ENCODE results near the gene CFAP100. TPM values are rescaled to one million over a fixed set of nuclear protein-coding genes. Genes with fewer than 3 reads are reported as not detected.

CFAP100 gene
- total RNA-seq, 1 donor from 2014 or later, result not detected

- TF ChIP-seq CTCF (IDR thresholded peaks at IDR 0.05; ENCODE audit: unreplicated experiment), result no peak
- no peak for DNase-seq (ENCODE audit: low spot score)
- Mint-ChIP-seq H3K4me3 (ENCODE audit: unreplicated experiment) (no peak overlapping the region), H3K4me1 (ENCODE audit: unreplicated experiment) (no peaks in the 10 kb centered on the region), H3K9me3 (ENCODE audit: unreplicated experiment) (no peaks in the 10 kb centered on the region), H3K27ac (ENCODE audit: unreplicated experiment) (no peak overlapping the region), H3K36me3 (ENCODE audit: low read depth, unreplicated experiment) (no peaks in the 10 kb centered on the region), H3K27me3 (ENCODE audit: unreplicated experiment) (peaks cover 2% of the 10 kb centered on the region)
These were observed 11.9 kb downstream of the CFAP100 start for GRCh38 chr3:126406389-126407296.

GRCh38 chr3:126407412-126408044 lies 12.8 kb downstream of the CFAP100 start:
- Mint-ChIP-seq H3K36me3 (ENCODE audit: low read depth, unreplicated experiment) (no peaks in the 10 kb centered on the region), H3K27ac (ENCODE audit: unreplicated experiment) (no peak overlapping the region), H3K4me1 (ENCODE audit: unreplicated experiment) (no peaks in the 10 kb centered on the region), H3K27me3 (ENCODE audit: unreplicated experiment) (peaks cover 2% of the 10 kb centered on the region), H3K9me3 (ENCODE audit: unreplicated experiment) (no peaks in the 10 kb centered on the region), H3K4me3 (ENCODE audit: unreplicated experiment) (no peak overlapping the region)
- TF ChIP-seq CTCF (IDR thresholded peaks at IDR 0.05; ENCODE audit: unreplicated experiment), result no peak
- no peak for DNase-seq (ENCODE audit: low spot score)

- TF ChIP-seq CTCF (IDR thresholded peaks at IDR 0.05; ENCODE audit: unreplicated experiment), result no peak
- Mint-ChIP-seq H3K9me3 (ENCODE audit: unreplicated experiment) (no peaks in the 10 kb centered on the region), H3K36me3 (ENCODE audit: low read depth, unreplicated experiment) (no peaks in the 10 kb centered on the region), H3K4me1 (ENCODE audit: unreplicated experiment) (no peaks in the 10 kb centered on the region), H3K4me3 (ENCODE audit: unreplicated experiment) (no peak overlapping the region), H3K27ac (ENCODE audit: unreplicated experiment) (no peak overlapping the region), H3K27me3 (ENCODE audit: unreplicated experiment) (peaks cover 3% of the 10 kb centered on the region)
- no peak for DNase-seq (ENCODE audit: low spot score)
These were observed 13.4 kb downstream of the CFAP100 start for GRCh38 chr3:126408099-126408498.

GRCh38 chr3:126412841-126413692 lies 18.4 kb downstream of the CFAP100 start:
- no peaks in the 10 kb centered on the region for H3K9me3 Mint-ChIP-seq (ENCODE audit: unreplicated experiment)
- no peak overlapping the region for H3K4me3 Mint-ChIP-seq (ENCODE audit: unreplicated experiment)
- no peaks in the 10 kb centered on the region for H3K4me1 Mint-ChIP-seq (ENCODE audit: unreplicated experiment)
- TF ChIP-seq CTCF (IDR thresholded peaks at IDR 0.05; ENCODE audit: unreplicated experiment), result no peak
- no peaks in the 10 kb centered on the region for H3K36me3 Mint-ChIP-seq (ENCODE audit: low read depth, unreplicated experiment)
- peaks cover 9% of the 10 kb centered on the region for H3K27me3 Mint-ChIP-seq (ENCODE audit: unreplicated experiment)
- H3K27ac Mint-ChIP-seq (ENCODE audit: unreplicated experiment), result no peak overlapping the region
- DNase-seq (ENCODE audit: low spot score), result no peak

All from endothelial cell (in vitro differentiated cells).